NCI-H748 (cell line): ENCODE measurements around the gene ATP1B3.
A peak's percentile ranks its signal among the peaks of the same experiment; 100 is the strongest.
"Not testable (repeated sequence)": the region's sequence is repeated elsewhere in the genome, so short reads cannot be mapped to it uniquely, and the experiment has no call there.

Source experiments
- DNase-seq: peaks from one replicate; lab custom pipeline; 2025; ENCODE audit not compliant: unreplicated experiment; lab: John Stamatoyannopoulos, UW

The ATP1B3 gene

DNA sequence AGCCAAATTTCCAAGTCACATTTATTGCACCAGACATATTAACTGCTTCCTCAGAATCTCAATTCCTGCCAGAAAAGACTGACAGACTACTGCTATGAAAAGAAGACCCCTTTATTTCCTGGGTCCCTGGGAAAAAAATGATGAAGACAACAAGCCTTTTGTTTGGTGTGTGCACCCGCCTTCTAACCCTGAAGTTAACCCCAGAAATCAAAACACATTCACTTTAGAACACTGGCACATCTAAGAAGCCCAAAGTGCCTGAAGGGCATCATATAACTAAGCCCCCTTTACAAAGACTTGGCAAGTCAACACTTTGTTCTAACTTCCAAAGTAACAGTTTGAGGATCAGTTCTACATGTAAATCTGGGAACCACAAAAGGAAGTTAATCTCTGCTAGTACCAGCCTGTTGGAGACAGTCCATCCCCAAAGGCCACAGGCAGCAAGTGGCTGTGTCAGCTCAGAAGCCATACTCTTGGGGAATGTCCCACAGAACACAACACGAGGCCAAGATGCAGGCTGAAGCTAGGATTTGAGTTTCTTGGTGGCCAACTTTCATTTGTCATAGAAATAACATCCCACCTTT, 16.3 kb upstream of the ATP1B3 start:
- DNase-seq, result no peak

DNA sequence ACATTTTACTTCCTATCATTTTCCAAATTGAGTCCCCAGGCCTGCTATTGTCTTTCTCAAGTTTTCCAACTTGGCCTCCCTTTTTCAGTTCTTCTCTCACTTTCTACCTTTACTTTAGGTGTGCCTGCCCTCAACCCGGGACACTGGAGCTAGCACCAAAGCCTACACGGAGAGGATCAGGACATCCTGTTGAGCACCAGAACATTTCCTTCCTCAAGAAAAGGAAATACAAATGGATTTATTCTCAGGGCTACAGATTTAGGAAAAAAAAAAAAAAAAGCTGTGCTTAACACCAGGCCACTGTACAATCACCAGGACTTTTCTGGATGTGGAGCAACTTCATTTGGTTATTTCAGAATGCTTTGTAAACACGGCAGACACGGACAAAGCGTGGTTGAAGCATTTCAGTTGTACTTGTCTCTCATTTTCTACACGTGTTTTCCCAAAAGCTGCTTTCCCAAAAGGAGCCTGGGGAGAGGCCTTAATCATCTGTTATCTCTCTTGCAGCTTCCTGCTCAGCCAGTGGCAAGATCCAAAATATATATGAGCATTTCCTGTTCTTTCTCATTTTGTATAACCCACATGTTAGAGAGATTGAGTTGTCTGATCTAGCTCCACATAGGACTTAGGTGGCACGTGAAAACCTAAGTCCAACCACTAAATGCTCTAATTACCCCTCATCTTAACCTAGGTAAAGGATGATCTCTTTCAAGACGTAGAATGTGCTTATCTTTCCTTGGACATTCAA, 15.5 kb upstream of the ATP1B3 start:
- no peak for DNase-seq

DNA sequence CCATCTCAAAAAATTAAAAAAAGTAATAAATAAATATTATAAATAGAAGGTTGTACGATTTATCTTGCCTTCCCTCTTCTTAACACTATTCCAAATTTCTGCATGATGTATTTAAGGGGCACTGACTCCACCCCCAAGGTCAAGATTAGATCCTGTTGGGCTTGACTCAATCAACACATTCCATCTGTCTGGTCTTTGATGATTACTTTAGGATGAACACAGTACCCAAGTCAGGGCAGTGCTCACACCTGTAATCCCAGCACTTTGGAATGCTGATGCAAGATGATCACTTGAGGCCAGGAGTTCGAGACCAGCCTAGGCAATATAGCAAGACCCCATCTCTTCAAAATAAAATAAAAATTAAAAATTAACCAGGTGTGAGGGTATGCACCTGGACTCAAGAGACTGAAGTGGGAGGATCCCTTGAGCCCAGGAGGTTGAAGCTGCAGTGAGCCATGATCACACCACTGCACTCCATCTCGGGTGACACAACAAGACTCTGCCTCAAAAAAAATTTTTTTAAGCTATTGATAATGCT, 14.1 kb upstream of the ATP1B3 start:
- DNase-seq, result no peak

DNA sequence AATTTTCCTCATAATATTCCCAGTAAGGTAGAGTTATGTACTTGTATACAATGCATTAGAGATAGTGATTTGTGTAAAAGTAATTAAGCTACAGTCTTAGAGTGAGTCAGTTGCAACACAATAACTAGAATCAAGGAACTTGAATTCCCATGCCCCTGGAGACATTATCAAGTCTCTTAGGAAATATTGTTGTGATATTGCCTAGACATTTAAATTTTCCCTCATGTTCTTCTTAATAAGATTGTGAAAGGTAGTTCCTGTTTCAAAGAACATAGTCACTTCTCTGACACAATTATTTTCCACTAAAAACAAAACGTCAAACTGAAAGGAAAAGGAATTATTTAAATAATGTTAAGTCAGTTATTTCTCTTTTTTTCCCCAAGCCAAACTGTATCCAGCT, 13.0 kb upstream of the ATP1B3 start:
- DNase-seq, result no peak

GRCh38 chr3:141864281-141864970, 12.0 kb upstream of the ATP1B3 start:
- no peak for DNase-seq

DNA sequence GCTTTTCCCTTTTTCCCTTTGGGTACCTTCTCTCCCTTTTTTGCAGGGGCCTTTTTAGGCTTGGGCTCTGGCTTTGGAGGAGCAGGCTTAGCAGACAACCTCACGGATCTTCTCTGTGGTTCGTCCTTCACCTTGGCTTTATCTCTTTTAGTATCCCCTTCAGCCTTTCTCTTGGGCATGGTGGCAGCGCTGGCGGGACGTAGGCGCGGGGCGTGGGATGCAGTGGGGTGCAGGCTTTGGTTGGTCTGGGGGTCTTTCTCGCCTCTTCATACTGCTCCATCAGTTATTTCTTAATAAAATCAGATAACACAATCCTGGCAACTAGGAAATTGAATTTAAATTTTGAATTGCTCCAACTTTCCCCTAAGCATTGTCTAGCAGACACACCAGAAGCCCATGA, 11.3 kb upstream of the ATP1B3 start:
- DNase-seq, result no peak

GRCh38 chr3:141870091-141870687, 6.3 kb upstream of the ATP1B3 start:
- no peak for DNase-seq

DNA sequence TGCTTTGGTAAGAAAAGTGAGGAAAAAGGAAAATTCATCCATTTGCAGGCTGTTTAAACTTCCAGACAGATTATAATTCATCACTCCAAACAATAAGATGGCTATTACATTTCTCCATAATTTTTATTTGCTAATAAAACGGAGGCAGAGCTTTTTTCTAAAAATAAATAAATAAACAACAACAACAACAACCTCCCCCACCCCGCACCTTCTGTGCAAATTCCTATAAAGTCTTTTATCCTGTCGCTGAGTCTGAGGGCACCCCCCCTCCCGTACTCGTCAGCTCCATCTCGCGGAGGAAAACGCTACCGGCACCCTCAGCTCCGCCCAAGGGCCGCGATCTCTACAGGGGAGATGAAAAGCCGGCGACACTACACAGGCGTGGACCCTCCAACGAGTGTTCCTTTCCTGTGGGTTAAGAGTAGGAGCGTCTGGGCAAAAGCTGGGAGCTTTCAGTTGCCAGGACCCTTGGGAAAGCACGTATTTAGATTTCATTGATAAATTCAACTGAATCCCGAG, 1.0 kb upstream of the ATP1B3 start:
- DNase-seq, result peak; percentile 87

GRCh38 chr3:141875893-141876380, 506 bp upstream of the ATP1B3 start:
- peak; percentile 76 for DNase-seq

DNA sequence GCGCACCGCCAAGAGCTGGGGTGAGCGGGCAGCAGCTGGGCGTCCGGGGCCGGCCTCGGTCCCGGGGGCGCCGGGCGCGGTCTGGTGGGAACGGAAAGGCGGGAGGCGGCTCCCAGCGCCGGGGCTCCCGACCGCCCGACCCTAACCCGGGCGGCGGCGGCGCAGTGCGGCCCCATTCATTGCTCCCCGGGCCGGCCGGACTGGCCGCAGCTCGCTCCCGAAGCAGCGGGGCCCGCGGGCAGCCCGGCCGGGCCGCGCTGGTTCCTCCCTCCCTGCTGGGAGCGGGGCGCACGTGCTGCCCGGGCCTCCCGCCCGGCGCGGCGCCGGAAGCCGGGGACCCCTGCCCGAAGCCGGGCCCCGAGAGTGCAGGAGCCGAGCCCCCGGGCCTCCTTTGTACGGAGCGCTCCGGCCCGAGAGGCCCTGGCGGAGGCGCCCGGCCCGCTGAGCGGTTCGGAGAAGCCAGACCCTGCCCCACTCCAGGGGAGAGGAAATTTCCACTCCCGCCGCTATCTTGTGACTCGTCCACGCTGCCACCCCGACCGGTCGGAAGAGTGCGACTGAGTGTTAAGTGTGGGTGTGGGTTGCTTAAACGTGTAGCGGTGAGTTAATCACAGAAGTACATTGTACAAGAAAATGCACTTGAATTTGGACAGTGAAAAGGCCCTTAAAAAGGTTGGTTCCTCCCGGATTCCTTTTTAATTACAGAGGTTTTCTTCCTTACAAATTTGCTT, 613 bp downstream of the ATP1B3 start:
- peak; percentile 43 for DNase-seq

DNA sequence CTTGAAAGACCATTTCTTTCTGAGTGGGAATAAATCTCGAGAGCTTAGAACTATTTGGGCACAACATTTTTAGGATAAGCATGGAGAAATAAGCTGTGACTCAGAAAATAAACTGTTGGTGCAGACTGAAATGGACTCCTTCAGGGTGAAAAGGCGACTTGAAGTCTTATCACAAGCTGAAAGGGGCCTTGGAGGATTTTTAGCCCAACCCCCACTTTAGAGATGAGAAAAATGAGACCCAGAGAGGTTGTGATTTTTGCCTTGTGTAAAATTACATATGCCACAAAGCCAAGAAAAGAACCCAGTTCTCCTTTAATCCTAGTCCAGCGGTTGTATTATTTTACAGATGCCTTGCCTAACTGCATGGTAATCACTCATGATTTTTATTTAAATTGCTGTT, 1.5 kb downstream of the ATP1B3 start:
- DNase-seq, result no peak

DNA sequence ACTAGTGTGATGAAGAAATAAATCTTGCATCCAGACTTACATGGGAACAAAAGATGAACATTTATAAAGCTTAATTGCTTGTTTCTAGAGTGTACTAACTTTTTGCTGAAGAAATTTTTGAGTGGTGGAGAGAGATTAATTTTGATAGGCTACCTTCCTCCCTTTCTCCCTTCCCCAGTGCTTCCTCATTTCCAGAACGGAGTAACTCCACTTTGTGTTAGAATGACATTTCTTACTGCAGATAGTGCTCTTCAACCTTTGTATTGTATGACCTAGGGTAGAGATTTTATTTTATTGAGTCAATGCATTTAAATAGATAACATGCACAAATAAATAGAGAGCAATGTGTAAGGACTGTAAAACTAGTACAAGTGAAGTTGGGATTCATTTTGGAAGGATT, 1.9 kb downstream of the ATP1B3 start:
- no peak for DNase-seq

DNA sequence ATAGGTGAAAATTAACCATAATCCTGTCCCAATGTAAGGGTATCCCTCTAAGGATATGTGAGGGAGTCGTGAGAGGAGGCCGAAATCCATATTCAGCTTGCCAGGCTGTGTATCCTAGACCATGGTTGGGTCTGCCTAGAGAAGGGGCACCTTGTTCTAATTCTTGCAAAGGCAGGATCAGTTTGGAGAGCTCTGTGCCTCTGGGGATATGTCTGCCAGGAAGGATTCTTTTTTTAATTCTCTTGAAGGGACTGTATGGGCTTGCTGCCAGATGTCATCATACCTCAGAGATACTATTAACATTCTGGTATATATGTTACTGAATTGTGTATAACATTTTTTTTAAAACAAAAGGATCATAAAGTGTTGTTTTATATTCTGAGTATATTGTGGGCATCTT, 2.4 kb downstream of the ATP1B3 start:
- no peak for DNase-seq

DNA sequence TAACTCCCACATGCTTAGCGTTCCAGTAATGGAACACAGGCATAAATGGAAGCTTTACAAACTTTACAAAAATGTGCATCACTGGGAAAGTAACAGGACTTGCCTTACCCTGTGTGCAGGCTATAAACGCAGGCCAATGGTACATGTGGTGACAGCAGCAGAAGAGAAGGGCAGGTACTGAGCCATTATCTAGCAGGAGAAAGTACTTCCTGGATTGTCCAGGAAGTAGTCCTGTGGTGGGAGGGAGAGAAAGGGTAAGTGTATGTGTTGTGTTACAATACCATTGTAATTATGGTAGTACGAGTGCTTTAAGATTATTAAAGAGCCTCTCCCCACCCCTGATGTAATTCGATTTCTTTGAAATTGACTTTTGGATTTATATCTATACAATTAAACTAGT, 5.3 kb downstream of the ATP1B3 start:
- no peak for DNase-seq

DNA sequence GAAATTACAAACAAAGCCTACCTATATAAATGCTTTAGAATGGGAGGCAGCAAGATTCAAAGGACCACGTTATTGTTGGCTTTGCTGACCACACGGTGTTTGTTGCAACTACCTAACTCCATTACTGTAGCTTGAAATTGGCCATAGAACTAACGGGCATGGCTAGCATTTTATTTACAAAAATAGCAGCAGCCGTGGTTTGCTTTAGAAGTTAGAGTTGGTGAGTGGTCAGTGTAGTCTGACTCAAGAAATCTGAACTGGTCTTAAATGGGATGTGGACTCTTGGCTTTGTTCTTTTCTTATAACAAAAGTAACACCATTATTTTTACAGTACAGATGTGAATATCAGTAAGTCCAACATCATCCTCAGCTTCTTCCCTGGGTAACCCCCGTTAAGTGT, 10.6 kb downstream of the ATP1B3 start:
- DNase-seq, result no peak

GRCh38 chr3:141888548-141888947, 12.1 kb downstream of the ATP1B3 start:
- not testable (repeated sequence) for DNase-seq

GRCh38 chr3:141894524-141895176, 18.2 kb downstream of the ATP1B3 start:
- DNase-seq, result no peak

DNA sequence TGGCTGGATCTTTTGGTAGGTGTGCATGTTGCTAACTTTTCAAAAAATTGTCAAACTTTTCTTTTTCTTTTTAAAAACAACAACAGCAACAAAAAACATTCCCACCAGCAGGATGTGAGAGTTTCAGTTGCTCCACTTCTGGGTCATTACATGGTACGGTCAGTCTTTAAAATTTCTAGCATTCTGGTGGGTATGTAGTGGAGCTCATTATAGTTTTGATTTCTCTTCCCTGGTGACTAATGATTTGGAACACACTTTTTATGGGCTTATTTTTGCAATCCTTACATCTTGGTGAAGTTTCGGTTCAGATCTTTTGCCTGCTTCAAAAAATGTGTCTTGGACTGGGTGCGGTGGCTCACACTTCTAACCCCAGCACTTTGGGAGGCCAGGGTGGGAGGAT, 19.3 kb downstream of the ATP1B3 start:
- DNase-seq, result no peak

- DNase-seq, result no peak
Observed at GRCh38 chr3:141898908-141899307, 22.5 kb downstream of the ATP1B3 start.

DNA sequence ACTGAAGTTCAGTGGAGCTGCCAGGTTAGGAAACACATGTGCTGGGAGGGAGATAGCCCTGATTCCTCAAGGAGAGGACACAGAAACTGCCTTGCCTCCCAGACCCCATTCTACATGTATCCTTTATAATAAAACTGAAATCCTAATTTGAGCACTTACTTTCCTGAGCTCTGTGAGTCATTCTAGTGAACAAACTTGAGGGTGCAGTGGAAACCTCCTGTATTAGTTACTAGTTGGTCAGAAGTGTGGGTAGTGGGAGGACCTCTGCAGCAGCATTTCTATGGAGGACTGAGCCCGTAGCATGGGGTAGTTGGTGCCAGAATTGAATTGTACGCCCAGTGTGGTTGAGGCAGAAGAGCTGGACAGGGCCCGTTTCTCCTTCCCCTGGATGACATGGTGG, 23.9 kb downstream of the ATP1B3 start:
- DNase-seq, result no peak
